ENCODE measurements around the gene RAB11FIP2.

DNA sequence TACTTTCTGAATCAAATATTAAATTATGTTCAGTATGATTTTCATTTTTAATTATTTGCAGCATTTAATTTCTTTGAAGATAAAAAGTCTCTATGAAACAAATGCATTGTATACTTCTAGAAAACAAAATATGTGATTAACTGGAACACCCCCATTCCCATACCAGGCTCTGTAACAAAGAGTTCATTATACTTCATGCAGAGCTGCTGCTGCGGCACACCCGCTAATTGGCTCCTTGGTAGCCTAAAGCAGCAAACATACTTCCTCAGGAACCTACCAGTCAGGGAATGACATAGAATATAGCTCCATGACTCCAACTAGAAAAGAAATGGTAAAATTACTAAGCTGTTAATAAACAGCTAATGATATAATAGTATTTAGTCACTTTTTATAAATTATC lies 19.3 kb downstream of the RAB11FIP2 start:
- TF ChIP-seq POLR2A (IDR thresholded peaks at IDR 0.05), result no peak
- TF ChIP-seq, protein P1, sequence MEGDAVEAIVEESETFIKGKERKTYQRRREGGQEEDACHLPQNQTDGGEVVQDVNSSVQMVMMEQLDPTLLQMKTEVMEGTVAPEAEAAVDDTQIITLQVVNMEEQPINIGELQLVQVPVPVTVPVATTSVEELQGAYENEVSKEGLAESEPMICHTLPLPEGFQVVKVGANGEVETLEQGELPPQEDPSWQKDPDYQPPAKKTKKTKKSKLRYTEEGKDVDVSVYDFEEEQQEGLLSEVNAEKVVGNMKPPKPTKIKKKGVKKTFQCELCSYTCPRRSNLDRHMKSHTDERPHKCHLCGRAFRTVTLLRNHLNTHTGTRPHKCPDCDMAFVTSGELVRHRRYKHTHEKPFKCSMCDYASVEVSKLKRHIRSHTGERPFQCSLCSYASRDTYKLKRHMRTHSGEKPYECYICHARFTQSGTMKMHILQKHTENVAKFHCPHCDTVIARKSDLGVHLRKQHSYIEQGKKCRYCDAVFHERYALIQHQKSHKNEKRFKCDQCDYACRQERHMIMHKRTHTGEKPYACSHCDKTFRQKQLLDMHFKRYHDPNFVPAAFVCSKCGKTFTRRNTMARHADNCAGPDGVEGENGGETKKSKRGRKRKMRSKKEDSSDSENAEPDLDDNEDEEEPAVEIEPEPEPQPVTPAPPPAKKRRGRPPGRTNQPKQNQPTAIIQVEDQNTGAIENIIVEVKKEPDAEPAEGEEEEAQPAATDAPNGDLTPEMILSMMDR (IDR thresholded peaks at IDR 0.05 in 4 of 5, conservative IDR thresholded peaks at IDR 0.05 in 1 of 5), result no peak
